Measurements from ENCODE around the gene IL36RN.
"Not testable (repeated sequence)": the region's sequence is repeated elsewhere in the genome, so short reads cannot be mapped to it uniquely, and the experiment has no call there.

The IL36RN gene

DNA sequence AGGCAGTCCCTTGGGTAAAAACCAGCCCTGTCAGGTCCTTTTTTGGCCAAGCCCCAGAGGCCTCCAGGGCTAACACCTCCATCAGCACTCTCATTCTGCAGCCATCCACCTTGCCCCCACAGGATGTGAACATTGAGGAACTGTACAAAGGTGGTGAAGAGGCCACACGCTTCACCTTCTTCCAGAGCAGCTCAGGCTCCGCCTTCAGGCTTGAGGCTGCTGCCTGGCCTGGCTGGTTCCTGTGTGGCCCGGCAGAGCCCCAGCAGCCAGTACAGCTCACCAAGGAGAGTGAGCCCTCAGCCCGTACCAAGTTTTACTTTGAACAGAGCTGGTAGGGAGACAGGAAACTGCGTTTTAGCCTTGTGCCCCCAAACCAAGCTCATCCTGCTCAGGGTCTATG, 16.0 kb downstream of the IL36RN start:
- DNase-seq (ENCODE audit: low read depth) = no peak

DNA sequence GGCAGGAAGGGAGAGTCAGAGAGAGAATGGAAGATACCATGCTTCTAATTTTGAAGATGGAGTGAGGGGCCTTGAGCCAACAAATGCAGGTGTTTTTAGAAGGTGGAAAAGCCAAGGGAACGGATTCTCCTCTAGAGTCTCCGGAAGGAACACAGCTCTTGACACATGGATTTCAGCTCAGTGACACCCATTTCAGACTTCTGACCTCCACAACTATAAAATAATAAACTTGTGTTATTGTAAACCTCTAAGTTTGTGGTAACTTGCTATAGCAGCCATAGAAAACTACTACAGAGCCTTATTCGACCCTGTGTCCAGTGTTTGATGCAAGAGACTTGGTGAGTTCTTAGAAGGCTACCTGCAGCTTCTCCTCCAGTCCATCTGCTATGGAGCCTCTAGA, 16.6 kb downstream of the IL36RN start:
- DNase-seq (ENCODE audit: low read depth) = no peak

DNA sequence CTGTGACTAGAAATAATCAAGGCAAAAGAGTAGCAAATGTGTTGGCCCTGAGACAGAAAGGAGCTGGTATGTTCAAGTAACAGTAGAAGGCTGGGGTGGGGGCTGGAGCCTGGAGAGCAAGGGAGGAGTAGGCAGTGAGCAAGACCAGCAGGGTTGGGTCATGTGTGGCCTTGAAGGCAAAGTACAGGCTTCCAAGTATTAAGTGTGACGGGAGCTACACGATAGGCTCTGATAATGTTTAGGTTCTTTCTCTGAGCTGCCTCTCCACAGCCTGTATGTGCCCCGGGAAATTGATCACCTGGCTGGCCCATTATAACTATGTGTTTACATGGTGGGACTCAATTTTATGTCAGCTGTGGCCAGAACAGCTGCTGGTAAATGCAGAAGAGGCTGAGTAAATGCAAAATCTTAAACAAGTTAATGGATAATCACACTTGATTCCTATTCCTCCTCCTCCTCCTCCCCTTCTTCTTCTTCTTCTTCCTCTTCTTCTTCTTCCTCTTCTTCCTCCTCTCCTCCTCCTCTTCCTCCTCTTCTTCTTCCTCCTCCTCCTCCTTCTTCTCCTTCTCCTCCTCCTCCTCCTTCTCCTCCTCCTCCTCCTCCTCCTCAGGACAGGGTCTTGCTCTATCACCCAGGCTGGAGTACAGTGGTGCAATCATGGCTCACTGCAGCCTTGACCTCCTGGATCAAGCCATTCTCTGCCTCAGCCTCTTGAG, 18.1 kb downstream of the IL36RN start:
- DNase-seq (ENCODE audit: low read depth) = no peak

DNA sequence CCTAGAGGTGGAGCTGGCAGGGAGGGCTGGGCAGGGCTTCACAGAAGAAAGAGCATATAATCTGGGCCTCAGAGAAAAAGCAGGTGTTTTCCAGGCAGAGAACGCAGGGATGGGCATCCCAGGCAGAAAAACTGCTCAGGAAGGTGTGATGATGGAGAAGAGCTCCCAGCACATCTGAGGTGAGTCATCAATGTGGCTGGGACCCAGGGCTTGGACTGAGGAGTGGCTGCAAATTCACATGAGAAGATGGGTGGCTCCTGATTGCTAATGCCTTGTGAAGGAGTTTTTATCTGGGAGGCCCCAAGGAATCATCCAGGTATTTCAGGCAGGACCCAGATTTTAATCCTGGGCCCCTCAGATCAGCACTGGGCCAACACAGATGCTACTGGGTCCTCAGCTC, 18.9 kb downstream of the IL36RN start:
- no peak for DNase-seq (ENCODE audit: low read depth)

DNA sequence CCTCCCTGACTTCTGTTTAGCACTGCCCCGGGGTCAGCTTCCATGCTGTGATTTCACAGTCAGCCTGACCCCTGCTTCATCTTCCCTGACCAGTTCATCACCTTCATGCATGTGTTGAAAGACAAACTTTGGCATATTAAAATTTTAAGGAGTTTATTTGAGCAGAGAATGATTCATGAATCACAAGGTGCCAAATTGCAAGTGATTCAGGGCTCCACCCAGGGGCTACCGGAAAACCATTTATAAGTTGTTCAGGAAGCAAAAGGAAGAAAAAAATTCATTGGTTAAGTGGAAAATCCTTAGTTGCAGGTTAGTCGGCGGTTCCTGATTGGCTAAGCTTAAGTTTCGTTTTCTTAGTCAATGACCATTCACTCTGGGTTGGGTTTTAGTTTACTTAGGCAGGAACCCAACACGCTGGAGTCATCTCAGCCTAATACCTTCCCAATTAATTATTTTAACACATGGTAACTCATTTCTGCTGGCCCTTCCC, 19.4 kb downstream of the IL36RN start:
- no peak for DNase-seq (ENCODE audit: low read depth)

DNA sequence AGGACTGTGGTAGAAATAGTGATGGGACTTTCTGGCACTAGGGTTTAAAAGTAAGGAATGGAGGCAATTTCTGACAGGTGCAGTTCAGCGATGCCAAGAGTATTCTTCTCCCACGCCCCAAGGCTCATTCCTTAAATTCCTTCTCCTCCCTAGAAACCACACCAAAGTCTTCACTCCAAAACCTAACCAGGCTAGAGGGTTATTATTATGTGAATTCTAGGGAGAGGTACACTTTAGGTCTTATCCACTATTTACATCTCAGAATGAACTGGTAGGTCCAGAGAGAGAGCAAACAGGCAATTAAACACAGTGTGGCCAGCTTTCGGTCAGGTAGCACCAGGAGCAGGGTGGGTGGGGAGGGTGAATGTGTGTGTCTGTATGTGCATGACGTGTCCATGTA, 20.1 kb downstream of the IL36RN start:
- DNase-seq (ENCODE audit: low read depth) = no peak

DNA sequence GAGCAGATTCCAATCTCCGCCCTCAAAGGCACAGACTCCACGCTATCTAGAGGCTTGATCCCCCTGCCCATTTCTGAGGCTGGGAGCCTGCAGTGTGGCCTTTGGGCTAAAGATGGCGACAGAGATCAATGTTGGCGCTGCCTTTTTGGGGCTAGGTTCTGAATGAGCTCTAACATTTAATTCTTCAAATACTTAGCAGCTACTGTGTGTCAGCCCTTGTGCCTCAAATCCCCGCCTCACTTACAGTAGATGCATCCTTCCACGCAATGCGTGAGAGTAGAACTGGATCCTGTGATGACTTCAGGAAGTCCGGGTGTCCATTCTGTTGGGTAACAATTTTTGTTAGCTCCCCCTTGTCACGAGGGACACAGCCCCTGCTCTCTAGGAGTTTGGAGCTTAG, 21.1 kb downstream of the IL36RN start:
- DNase-seq (ENCODE audit: low read depth) = no peak

DNA sequence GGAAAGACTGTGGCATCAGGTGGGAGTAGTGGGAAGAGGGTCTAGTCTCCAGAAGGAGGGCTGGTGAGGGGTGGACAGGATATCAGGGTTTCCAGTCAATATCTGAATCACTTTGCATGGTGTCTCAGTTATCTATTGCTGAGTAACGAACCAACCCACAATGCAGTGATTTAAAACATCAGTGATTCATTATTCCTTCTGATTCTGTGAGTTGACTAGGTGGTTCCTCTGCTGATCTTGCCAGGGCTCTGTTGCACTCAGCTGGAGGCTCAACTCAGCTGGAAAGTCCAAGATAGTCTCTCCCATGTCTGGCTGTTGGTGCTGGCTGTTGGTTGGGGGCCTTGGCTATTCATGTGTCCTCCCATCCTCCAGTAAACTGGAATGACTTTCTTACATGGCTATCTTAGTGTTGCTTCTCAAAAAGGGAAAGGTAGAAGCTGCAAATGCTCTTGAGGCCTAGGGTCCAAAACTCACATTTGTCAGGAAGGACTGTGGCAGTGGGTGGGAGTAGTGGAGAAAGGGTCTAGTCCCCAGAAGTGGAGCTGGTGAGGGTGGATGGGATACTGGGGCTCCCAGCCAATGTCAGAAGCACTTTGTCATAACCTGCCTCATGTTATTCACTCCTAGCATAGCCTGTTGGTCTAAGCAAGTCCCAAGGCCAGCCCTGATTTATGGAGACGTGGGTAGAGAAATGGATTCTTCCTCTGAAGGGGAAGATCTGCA, 22.7 kb downstream of the IL36RN start:
- no peak for DNase-seq (ENCODE audit: low read depth)

DNA sequence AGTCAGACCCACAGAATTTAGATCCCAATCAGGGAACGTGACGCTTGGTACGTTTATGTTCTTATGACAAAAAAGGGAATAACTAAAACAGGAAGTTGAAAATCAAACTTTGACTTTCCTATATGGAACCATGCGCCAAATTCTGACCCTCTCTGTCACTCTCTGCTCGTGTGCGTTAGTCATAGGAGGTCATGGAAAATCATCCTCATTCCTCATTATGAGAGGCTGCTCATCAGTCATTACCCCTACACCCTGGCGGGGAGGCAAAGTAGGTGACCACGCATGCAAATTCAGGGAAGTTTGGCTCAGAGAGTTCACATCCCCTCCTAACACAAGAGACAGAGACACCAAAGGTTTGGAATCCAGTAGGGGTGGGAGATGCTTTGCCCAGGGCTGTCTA, 24.3 kb downstream of the IL36RN start:
- DNase-seq (ENCODE audit: low read depth) = no peak

DNA sequence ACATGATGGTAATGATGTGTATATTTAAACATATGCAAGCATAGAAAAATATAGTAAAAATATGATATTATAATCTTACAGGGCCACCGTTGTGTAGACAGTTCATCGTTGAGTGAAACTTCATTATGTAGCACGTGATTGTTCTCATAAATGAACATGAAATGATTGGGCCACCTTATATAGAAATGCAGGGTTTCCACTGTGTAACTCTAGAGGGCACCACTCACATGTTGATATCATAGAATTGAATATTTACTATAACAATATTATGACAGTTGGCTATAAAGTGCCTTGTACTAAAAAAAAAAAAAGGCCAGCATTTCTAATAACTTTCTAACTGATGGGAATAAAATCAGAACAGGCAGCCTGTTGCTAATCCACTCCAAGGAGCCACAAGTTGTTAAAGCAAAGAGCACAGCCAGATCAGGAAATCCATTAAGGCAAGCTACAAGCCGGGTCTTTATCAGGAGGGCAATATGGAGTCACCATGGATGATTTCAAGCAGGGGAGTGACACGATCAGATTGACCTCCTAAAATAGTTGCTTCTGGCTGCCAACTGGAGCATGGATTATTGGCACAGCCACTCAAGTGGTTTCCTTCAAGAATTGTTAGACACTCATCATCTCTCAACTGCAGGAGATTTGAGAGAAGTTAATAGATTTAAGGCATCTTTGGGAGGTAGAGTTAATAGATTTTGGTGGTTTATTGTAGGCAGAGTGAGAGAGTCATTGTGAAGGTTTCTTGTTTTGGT, 25.4 kb downstream of the IL36RN start:
- no peak for DNase-seq (ENCODE audit: low read depth)

DNA sequence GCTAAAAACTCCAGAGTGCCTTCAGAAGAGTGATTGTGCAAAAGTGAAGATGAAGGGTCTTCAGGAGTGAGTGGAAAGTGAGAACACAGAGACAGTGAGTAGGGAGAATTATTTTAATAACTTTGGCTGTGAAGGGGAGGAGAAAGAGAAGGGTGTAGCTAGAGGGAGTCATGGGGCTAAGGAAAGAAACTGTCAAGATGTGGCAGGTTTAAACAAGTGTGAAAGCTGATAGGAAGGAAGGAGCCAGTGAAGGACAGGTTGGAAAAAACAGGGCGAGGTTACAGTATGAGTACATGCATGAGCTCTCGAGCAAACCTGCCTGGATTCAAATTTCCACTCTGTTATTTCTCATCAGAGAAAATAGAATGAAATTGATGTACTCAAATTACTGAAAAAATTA, 26.5 kb downstream of the IL36RN start:
- no peak for DNase-seq (ENCODE audit: low read depth)

DNA sequence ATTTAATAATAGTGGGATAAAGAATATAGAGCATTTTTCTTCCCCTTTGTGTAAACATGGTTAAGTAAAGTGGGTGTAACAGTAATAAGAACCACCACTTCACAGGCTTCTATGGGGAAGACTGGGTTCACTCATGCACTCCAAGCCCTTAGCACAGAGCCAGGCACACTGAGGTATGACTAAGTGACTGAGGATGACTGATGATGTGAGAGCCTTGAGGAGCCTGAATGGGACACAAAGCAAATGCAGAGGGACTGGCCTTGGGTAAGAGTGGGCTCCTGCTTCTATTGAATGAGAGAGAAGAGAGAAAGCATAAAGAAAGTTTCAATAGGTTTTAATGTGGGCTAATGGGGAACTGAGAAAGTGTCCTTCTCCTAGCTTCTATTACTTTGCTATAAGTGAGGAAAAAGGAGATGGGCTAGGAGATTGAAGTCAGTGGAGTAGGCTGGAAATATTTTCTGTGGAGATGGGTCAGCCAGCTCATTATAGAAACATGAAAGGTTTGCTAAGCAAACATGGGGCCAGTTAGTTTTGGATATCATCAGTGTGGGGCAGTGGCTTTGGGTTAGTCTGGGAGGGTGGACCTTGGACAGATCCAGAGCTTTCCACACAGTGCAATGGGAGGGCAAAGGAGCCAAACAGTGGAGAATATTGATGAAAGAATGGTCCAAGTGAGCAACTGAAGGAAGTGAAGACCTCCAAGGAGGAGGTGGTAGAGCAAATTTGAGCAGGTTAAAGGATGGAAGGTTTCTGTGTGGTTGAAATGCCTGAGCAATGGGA, 29.4 kb downstream of the IL36RN start:
- DNase-seq (ENCODE audit: low read depth) = no peak

DNA sequence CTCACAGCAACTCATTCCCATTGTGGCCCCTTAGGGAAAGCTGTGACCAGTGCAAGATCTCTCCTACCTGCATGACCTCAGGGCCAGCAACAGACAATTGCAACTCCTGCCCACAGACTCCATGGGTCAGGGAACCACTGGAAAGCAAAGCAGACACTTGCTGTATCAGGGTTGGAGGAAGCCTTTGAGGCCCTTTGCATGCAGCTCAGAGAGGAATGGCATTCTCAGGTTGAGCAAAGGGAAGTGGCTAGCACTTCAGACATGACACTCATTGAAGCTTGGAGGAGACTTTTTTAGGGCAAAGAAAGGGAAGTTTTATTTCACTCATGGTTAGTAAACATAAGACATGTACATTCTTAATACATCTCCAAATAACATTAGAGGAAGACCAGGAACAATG, 30.9 kb downstream of the IL36RN start:
- DNase-seq (ENCODE audit: low read depth) = no peak

DNA sequence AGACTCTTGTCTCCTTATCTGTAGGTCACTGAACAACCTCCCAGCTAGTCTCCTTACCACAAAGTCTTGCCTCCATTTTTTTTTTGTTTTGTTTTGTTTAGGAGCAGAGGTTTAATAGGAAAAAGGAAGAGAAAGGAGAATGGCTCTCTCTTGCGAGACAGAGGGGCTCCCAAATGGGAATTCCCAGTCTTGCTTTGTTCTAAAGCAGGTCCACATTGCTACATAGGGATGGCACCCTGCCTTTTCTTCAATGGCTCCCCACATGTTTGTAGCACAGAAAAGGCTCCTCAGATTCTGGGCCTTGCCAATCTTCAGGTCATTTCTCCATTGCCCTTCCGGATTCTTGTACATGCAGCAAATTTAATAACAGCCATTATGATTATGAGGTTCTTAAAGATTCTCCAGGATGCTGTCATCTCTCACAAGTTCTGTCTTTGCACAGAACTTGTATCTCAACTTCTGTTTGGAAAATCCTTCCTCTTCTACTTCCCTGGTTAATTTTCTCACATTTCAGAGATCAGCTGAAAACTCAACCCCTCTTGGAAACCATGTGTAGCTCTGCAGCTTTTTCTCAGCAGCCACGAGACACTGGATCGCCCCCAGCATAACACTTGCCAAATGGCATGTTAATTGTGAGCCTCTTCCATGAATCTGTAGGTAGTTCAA, 32.4 kb downstream of the IL36RN start:
- DNase-seq (ENCODE audit: low read depth) = no peak

DNA sequence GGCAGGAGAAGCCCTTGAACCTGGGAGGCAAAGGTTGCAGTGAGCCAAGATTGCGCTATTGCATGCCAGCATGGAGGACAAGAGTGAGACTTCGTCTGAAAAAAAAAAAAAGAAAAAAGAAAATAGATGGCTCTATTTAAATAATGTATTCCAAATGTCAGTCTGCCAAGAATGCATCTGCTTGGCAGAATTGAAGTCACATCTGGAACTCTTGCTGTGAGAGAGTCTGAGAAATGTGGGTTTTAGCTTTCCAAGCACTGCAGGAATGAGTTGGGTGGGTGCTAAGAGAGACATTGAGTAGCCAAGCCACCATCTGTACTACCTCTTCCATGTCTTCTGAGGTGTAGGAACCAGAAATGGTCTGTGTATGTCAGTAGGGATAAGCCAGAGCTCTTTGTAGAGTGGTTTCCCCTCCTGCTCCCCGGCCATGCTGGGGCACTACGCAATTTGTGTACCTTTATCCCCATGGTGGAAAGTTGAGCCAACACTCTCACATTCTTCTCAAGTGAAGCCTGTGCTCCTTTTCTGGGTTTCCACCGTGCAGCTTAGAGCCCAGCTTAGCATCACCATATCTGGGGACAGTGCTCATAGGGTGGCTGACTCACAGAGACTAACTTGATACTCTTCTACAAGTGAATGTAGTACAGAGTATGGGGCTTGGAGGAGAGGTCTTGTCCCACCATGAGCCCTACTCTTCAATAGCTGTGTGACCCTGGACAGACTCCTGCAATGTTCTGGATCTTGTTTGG, 34.0 kb downstream of the IL36RN start:
- DNase-seq (ENCODE audit: low read depth) = no peak

DNA sequence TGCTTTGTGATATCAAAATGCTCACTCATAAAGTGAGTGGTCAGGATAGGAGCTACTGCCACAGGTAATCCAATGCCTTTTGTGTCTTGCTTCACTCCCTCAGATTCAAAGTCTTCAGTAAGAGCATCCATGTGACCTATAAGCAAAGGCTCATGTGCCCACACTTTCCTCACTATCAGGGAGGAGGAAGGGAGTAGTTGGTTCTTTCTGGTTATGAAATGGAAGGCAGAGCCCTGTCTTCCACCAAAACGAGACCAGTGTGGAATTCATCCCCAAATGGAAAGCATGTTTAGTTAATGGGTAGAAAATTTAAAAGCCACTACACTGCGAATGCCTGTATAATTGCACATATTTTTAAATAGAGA, 34.6 kb downstream of the IL36RN start:
- no peak for DNase-seq (ENCODE audit: low read depth)

DNA sequence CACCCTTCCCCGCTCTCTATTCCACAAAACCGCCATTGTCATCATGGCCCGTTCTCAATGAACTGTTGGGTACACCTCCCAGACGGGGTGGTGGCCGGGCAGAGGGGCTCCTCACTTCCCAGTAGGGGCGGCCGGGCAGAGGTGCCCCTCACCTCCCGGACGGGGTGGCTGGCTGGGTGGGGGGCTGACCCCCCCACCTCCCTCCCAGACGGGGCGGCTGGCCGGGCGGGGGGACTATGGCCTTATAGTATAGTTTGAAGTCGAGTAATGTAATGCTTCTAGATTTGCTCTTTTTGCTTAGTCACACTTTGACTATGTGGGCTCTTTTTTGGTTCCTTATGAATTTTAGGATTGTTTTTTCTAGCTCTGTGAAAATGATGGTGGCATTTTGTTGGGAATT, 37.3 kb downstream of the IL36RN start:
- not testable (repeated sequence) for DNase-seq (ENCODE audit: low read depth)

DNA sequence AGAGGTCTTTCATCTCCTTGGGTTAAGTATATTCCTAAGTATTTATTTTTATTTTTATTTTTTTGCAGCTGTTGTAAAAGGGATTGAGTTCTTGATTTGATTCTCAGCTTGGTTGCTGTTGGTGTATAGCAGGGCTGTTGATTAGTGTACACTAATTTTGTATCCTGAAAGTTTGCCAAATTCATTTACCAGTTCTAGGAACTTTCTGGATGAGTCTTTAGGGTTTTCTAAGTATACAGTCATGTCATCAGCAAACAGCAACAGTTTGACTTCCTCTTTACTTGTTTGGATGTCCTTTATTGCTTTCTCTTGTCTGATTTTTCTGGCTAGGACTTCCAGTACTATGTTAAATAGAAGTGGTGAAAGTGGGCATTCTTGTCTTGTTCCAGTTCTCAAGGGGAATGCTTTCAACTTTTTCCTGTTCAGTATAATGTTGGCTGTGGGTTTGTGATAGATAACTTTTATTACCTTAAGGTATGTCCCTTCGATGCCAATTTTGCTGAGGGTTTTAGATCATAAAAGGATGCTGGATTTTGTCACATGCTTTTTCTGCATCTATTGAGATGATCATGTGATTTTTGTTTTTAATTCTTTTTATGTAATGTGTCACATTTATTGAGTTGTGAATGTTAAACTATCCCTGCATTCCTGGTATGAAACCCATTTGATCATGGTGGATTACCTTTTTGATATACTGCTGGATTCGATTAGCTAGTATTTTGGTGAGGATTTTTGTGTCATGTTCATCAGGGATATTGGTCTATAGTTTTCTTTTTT, 38.0 kb downstream of the IL36RN start:
- not testable (repeated sequence) for DNase-seq (ENCODE audit: low read depth)

DNA sequence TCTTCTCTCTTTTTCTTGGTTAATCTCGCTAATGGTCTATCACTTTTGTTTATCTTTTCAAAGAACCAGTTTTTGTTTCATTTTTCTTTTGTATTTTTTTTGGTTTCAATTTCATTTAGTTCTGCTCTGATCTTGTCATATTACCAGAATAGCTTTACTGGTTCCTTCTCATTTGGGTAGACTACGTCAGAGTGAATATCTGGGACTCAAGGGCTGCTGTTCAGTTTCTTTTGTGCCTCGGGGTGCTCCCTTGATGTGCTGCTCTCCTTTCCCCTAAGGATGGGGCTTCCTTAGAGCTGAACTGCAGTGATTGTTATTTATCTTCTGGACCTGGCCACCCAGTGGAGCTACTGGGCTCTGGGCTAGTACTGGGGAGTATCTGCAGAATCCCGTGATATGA, 39.0 kb downstream of the IL36RN start:
- DNase-seq (ENCODE audit: low read depth) = no peak

DNA sequence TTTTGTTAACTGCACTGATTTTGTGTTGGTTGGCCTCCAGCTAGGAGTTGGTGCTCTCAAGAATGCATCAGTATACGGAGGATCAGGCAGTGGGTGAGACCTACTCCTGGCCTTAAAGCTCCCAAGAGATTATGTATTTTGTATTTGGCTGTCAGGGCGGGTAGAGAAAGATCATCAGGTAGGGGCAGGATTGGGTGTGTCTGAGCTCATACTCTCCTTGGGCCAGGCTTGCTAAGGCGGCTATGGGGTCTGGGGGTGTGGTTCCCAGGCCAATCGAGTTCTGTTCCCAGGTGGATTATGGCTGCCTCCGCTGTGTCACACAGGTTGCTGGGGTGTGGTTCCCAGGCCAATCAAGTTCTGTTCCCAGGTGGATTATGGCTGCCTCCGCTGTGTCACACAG, 39.5 kb downstream of the IL36RN start:
- DNase-seq (ENCODE audit: low read depth) = no peak
